A549 (cell line): ENCODE results near the gene LBHD2. TPM values are rescaled to one million over a fixed set of nuclear protein-coding genes. Genes with fewer than 3 reads are reported as not detected.

ENCODE experiments used
- ATAC-seq, 2 experiments: fragments of 200-7000 bp in 1 of 2; fragments of >200 bp in 1 of 2; cut with Nextera tagmentation in 1 of 2; cut with Tn5 transposase in 1 of 2; 3 replicates each; pipeline versions ENCODE4 v1.8.0 to v1.9.1; 2018 to 2020; ENCODE audit warnings: mild to moderate bottlenecking in 1 of 2, moderate library complexity in 1 of 2
- CTCF ChIA-PET: fragments of 300-600 bp; sonication (Branson Sonifier 250); formaldehyde crosslinking; extraction: SDS; loops from one replicate; lab custom pipeline; 2021; ENCODE audit warnings: antibody characterized with exemption, inconsistent platforms; lab: Yijun Ruan, JAX
- POLR2A ChIA-PET: fragments of 350-600 bp; formaldehyde crosslinking; extraction: SDS; loops from one replicate; lab custom pipeline; 2021; ENCODE audit warnings: antibody characterized with exemption, inconsistent platforms; lab: Yijun Ruan, JAX
- DNase-seq, 2 experiments: peaks; one replicate each; pipeline versions ENCODE4 v3.0.0 to v3.0.0-alpha.2; 2011 to 2016; ENCODE audit warnings: low read depth in 1 of 2, low spot score in 1 of 2
- FAIRE-seq: peaks from 2 replicates; lab custom pipeline; 2011; peaks lifted over from hg19 to GRCh38; lab: Jason Lieb, UNC
- H3K27ac ChIP-seq, 2 experiments: fragments of >200 bp; sonication (Bioruptor Twin); formaldehyde crosslinking; 3 replicates each; pipeline ENCODE4 v1.5.1; 2016 to 2017
- H3K4me1 ChIP-seq: fragments of >200 bp; sonication (Bioruptor Twin); formaldehyde crosslinking; 3 replicates; pipeline ENCODE4 v1.6.1; 2016
- H3K4me2 ChIP-seq: fragments of >200 bp; sonication (Bioruptor Twin); formaldehyde crosslinking; 3 replicates; pipeline ENCODE4 v1.6.1; 2016
- H3K4me3 ChIP-seq: fragments of >200 bp; sonication (Bioruptor Twin); formaldehyde crosslinking; 3 replicates; pipeline ENCODE4 v1.5.1; 2016
- H3K9me3 ChIP-seq: fragments of >200 bp; sonication (Bioruptor Twin); formaldehyde crosslinking; 3 replicates; pipeline ENCODE4 v1.6.1; 2016
- BCL3 ChIP-seq: fragments of >200 bp; sonication (Bioruptor Twin); formaldehyde crosslinking; IDR thresholded peaks from 3 replicates; pipeline ENCODE4 v1.6.1; 2016
- CBX2 ChIP-seq: fragments of 200-600 bp; sonication (generic); IDR thresholded peaks from 2 replicates; pipeline ENCODE4 v1.6.1; 2016; ENCODE audit warnings: low read depth, mild to moderate bottlenecking, borderline replicate concordance
- CTCF ChIP-seq: fragments of >200 bp; sonication (Bioruptor Twin); formaldehyde crosslinking; IDR thresholded peaks from 3 replicates; pipeline ENCODE4 v1.5.1; 2016
- E2F6 ChIP-seq: IDR thresholded peaks from 2 replicates; pipeline ENCODE4 v1.6.1; 2012; ENCODE audit warnings: low read depth, borderline replicate concordance
- ESRRA ChIP-seq: fragments of 150-350 bp; IDR thresholded peaks from 2 replicates; pipeline ENCODE4 v1.6.1; 2014; ENCODE audit warnings: mild to moderate bottlenecking, low read length, borderline replicate concordance
- HES2 ChIP-seq: fragments of >200 bp; sonication (Bioruptor Twin); formaldehyde crosslinking; IDR thresholded peaks from 2 replicates; pipeline ENCODE4 v1.6.1; 2016
- JUN ChIP-seq, 2 experiments: fragments of >200 bp; sonication (Bioruptor Twin); formaldehyde crosslinking; IDR thresholded peaks; 2 replicates in 1 of 2; 3 replicates in 1 of 2; pipeline ENCODE4 v1.6.1; 2016 to 2017
- JUNB ChIP-seq: fragments of >200 bp; sonication (Bioruptor Twin); formaldehyde crosslinking; IDR thresholded peaks from 2 replicates; pipeline ENCODE4 v1.6.1; 2016
- MAX ChIP-seq: IDR thresholded peaks from 2 replicates; pipeline ENCODE4 v1.6.1; 2012
- MAZ ChIP-seq: fragments of 150-350 bp; IDR thresholded peaks from 2 replicates; pipeline ENCODE4 v1.6.1; 2014; ENCODE audit warnings: antibody characterized with exemption, low read depth, low read length, borderline replicate concordance
- PBX3 ChIP-seq: IDR thresholded peaks from 2 replicates; pipeline ENCODE4 v1.6.1; 2012
- PHF8 ChIP-seq: fragments of 200-600 bp; sonication (generic); IDR thresholded peaks from 2 replicates; pipeline ENCODE4 v1.6.1; 2016; ENCODE audit warnings: low read depth, mild to moderate bottlenecking, antibody characterized with exemption, moderate library complexity, borderline replicate concordance
- POLR2A ChIP-seq: IDR thresholded peaks from 2 replicates; pipeline ENCODE4 v1.6.1; 2012; ENCODE audit warnings: mild to moderate bottlenecking, low read length
- WGBS: methylation state at CpG from one replicate; pipeline ENCODE4 v1.1.6; 2017; ENCODE audit errors: missing lambda C conversion rate; 5-methylcytosine and 5-hydroxymethylcytosine counted together
- polyA plus RNA-seq, 4 experiments: library from polyadenylated mRNA; depleted of rRNA in 3 of 4; stranded (reverse); fragments of >200 nt; fragmentation: RNase III in 1 of 4; extraction: RNeasy Plus Mini Kit Qiagen cat#74134 plus additional on column Dnase treatment in 1 of 4; gene quantifications; 2 replicates in 3 of 4; 3 replicates in 1 of 4; pipeline ENCODE4 v1.2.3, GENCODE V29; 2011 to 2017

Gene LBHD2
- polyA plus RNA-seq, 2 of the 4 experiments (the other 2 are of a cell fraction) = not detected

- WGBS = 0% methylated on average over 2 of the region's 113 CpGs
- Histone ChIP-seq H3K4me3 (peak within 1 kb of the TSS; percentile 97), H3K27ac (peak within 1 kb of the TSS; percentile 97 to 98), H3K4me1 (peaks cover 38% of the 10 kb centered on the region), H3K9me3 (no peaks in the 10 kb centered on the region), H3K4me2 (peak within 1 kb of the TSS; percentile 94)
- ChIA-PET POLR2A (interaction anchor here (1.2 kb wide), 1 partner anchor 10 kb away, joined by 3 read pairs; no protein-coding TSS in a partner anchor), CTCF (interaction anchor here (0.6 to 1.4 kb wide), 4 partner anchors 17 to 85 kb away, joined by 3 to 6 read pairs (median 4); no protein-coding TSS in a partner anchor)
- ATAC-seq = peak; percentile 91 to 95
- FAIRE-seq = no peak
- TF ChIP-seq E2F6 (peak; percentile 35; the same call in 1 of the 2 replicates), POLR2A (peak; percentile 68), JUN (IDR thresholded peaks at IDR 0.05) (peak in 1 of 2 experiments; percentile 55; a peak in 3 of 5 replicates), MAX (peak; percentile 70), PHF8 (peak; percentile 56; the same call in 1 of the 2 replicates), JUNB (no peak), CBX2 (no peak), ESRRA (no peak)
- DNase-seq = peak; percentile 75 to 92
Observed at GRCh38 chr14:103057372-103058163, 26.4 kb upstream of the LBHD2 start, which contains the start of gene CDC42BPB. CDC42BPB (minus strand) TSS chr14:103057549; CDS start chr14:103057173, 376 bp downstream.

- ChIA-PET POLR2A (no interaction called here), CTCF (interaction anchor here (0.7 to 2.7 kb wide), 3 partner anchors 10 to 47 kb away, joined by 3 to 8 read pairs (median 3); no protein-coding TSS in a partner anchor)
- Histone ChIP-seq H3K27ac (peak overlapping the region; percentile 94 to 97), H3K4me1 (peaks cover 38% of the 10 kb centered on the region), H3K9me3 (no peaks in the 10 kb centered on the region), H3K4me2 (peak overlapping the region; percentile 94), H3K4me3 (peak overlapping the region; percentile 97)
- peak; percentile 2 to 33; a peak in 3 of 6 replicates for ATAC-seq
- no peak for FAIRE-seq
- TF ChIP-seq BCL3 (no peak), PHF8 (peak; percentile 39; the same call in 1 of the 2 replicates), HES2 (no peak), MAZ (no peak), CTCF (no peak), PBX3 (no peak)
- WGBS = 79% methylated on average over 35 of the region's 39 CpGs
- no peak for DNase-seq
Observed at GRCh38 chr14:103058164-103059055, 25.6 kb upstream of the LBHD2 start.
